GM21423 (cell line): ENCODE results near the gene FEM1C.

Experiments used
- ATAC-seq: cut with Tn5 transposase; IDR thresholded peaks from one replicate; pipeline ENCODE4 v1.9.1; 2021; ENCODE audit warnings: mild to moderate bottlenecking, moderate library complexity; ENCODE audit not compliant: unreplicated experiment

The FEM1C gene, protein sequence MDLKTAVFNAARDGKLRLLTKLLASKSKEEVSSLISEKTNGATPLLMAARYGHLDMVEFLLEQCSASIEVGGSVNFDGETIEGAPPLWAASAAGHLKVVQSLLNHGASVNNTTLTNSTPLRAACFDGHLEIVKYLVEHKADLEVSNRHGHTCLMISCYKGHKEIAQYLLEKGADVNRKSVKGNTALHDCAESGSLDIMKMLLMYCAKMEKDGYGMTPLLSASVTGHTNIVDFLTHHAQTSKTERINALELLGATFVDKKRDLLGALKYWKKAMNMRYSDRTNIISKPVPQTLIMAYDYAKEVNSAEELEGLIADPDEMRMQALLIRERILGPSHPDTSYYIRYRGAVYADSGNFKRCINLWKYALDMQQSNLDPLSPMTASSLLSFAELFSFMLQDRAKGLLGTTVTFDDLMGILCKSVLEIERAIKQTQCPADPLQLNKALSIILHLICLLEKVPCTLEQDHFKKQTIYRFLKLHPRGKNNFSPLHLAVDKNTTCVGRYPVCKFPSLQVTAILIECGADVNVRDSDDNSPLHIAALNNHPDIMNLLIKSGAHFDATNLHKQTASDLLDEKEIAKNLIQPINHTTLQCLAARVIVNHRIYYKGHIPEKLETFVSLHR

DNA sequence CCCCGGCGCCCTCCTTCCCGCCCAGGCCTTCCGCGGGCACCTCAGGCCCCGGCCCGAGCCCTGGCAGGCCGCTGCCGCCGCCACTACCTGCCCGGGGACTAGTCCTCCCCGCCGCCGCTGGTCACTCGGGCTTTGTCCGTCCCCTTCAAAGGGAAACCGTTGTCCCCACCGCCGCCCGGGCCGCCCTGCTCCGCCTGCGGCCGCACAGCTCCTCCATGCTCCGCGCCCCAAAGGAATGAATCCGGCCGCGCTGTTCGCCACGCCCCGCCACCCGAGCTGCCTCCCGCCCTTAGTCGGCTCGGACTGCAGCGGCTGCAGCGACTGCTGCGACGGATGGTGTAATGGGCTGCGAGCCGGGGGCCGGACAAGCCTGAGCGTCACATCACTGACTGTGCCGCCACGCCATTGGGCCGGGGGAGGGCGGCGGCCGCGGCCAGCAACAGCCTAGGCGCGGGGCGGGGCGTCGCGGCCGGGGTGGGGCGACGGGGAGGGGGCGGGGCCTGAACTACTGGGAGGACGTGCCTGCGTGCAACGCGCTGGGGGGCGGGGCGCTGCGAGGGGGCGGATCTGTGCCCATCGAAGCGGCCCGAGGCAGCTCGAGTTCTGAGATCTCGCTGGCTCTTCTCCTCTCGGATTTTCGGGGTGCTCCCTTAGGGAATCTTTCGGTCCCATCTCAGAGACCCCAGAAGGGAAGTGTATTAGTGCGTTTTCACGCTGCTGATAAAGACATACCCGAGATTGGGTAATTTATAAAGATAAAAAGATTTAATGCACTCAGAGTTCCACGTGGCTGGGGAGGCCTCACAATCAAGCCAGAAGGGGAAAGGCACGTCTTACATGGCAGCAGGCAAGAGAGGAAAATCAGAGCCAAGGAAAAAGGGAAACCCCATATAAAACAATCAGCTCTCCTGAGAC lies at the start of gene FEM1C:
FEM1C (minus strand) TSS at position 340 of the 915 bp plus-strand sequence. CDS start 1,282 bp downstream, outside the sequence.
- peak; percentile 96 for ATAC-seq

DNA sequence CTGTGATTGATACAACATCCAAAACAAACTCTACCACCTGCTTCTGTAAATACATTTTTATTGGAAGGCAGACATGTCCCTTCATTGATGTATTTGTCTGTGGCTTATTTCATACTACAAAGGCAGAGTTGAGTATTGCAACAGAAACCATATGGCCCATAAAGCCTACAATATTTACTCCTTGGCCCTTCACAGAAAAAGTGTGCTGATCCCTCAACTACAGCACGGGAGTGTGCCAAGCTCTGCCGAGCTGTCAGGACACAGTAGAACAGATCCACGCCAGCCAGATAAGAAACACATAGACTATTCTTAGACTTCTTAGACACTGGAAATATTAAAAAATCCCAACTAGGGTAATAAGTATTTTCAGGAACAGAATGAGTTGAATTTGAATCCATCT lies 44.5 kb upstream of the FEM1C start:
- no peak for ATAC-seq

DNA sequence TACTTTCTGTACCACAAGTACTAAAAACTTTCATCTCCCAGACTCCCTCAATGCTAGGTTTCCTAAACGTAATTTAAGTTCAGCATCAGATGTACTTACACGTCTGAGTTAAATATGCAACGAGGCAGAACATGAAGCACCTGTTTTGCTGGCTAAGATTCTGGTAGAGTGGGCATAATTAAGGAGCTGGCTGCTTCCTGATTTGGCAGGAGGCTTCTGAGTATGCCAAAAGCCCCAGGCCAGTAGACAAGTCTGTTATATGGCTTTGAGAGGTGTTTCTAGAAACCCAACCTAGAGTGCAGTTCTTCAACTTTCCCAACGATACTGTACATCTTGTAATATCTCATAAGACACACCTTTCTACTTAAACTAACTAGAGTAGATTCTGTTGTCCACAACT lies 44.1 kb upstream of the FEM1C start:
- no peak for ATAC-seq

DNA sequence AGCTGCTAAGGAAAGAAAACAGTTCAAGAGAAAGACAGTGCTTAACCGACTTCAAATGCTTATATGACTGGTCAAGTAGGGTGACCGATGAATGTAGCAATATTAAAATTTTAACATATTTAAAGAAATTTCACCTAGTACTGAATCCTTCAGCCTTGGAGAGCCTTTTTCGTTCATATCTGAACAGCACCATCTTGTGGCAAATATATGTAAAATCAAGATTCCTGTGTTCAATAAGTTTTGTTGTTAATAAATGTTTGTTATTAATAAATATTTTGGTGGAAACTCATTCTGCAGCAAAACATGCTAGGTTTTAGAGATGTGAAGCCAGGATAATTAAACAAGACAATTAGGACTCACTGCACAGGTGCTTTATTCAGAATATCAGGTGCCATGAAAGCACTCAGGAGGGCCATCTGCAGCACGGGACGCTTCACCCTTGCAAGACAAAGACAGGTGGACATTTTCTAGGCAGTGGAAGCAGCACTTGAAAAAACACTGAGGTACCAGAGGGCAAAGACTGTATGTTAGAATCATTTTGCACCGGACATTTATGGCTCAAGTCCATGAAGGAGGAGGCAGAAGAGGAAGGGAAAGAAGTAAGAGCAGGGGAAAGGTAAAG lies 42.1 kb upstream of the FEM1C start:
- ATAC-seq = no peak

DNA sequence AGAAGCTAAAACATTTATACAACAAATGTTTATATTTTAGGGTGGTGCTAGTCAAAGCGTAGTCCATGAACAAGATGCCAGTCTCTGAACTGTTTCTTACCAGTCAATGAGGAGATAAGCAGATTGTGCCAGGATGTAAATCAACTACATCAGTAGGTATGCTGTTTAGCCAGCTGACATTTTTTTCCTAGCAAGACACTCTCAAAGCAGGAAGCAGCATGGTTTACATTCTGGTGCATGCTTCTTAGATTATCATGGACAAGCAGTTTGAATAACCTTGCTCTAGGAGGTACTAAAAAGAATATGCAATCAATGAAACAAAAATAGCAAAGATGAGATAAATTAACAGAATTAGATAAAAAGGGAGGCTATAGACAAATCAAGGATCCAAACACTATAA lies 40.7 kb upstream of the FEM1C start:
- ATAC-seq = no peak

DNA sequence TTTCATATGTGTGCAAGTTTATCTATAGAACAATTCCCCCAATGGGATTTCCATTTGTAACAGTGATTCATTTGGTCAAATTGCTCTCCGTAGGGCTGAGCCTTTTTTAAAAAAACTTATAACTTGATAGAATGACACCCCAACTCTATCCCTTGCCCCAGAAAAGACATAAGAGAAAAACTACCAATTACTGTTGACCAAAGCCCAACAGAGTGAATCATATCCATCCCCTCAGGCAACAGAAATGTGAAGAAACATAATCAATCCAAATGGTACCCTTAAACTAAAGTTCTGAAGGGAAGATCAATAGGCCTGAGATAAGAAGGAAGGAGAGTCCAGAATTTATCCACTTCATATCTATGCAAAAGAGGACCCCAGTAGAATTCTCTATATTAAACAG lies 39.9 kb upstream of the FEM1C start:
- ATAC-seq = no peak

DNA sequence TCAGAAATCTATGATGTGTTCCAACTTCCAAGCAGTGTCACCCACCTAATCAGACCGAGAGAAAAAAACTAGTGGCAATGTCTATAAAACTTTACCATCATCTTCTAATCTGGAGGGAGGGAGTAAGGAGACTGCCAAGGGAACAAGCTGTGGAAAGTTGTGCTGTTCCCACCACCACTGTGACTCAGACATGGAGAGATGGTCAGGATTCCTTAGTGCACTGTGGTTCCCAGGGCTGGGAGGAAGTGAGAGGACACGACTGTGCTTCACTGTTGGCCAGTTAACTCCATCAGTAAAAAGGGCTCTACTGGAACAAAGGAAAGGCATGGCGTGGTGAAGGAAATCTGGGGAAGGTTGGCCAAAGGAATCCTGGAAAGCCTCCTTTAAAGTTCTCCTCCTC lies 38.9 kb upstream of the FEM1C start:
- no peak for ATAC-seq

DNA sequence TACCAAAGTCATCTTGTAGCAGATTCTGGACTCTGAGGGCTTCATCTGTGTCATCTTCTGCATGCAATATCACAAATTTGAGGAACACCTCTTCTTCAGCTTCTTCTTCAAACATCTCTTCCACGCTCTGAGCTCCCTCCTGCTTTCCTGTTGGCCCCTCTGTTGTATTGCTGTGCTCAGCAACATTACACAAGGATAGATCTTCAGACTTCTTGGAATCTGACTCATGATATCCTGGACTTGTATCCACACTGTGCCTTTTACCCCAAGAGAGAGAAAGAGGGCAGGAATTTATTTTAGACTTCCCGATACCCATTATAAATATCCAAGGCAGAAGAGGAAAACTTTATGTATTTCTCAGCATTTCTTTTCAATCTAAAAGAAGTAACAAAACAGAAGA lies 36.4 kb upstream of the FEM1C start:
- ATAC-seq = no peak

DNA sequence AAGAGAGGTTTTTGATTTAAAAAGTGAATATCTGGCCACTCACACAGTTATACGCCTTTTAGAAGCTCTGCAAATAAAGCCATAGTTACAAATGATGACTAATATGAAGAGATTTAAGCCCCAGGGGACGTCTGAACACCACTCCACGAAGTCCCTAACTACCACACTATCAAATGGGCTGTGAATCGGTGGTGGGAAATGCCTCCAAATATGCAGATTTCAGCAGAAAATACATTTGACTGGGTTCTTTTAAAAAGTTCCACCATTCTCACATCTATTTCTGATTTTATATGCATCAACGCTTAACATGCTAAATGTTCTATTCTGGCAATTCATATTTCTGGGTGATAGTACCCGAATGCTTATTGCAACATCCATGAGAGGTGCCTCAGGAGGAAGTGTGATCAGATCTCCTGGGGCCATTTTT lies 35.2 kb upstream of the FEM1C start:
- ATAC-seq = peak; percentile 70

DNA sequence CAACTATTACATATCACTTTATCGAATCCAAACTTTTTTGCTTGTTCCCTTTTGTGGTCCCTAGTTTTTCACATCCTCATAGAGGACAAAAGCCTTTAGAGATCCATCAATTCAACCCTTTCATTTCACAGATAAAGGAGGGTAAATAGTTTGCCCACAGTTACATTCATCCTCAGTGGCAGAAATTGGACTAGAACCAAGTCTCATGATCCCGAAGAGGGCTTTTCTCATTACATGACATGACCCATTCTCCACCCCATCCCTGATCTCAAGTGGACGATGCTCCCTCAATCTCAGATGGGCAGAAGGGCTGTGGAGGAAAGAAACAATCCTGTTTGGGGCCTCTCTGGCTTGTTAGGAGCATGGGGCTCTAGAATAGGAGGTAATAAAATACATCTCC lies 34.6 kb upstream of the FEM1C start:
- no peak for ATAC-seq

DNA sequence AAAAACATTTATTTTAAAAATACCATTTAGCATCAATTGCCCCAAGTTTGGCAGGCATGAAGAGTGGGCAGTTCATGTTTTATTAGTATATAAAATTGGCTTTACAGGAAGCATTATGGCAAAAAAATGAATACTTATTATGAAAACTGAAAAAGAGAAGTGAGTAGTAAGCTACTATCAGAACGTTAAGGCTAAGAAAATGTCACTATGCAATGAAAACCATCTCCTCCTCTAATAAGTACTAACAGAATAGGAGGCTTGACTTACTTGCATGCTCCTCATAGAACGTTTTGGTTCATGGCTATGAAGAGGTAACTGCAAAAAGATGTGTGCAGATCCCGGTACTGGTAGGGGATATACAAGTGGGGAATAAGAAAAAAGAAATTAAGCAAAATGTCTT lies 34.1 kb upstream of the FEM1C start:
- peak; percentile 50 for ATAC-seq

DNA sequence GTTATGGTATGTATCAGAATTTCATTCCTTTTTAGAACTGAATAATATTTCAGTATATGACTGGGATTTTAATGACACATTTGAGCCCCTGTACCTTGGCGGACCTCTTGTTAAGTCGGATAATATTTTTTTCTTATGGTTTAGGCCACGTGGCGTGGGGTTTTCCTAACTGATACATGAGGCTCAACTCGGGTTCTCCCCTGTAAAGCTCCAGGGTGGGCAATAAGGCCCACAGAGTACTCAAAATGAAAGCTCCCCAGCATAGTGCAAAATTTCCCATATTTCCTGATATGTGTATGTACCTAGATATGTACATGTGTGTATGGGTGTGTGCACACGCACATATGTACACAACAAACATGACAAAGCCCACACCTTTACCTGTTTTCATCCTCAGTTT lies 33.2 kb upstream of the FEM1C start:
- no peak for ATAC-seq

DNA sequence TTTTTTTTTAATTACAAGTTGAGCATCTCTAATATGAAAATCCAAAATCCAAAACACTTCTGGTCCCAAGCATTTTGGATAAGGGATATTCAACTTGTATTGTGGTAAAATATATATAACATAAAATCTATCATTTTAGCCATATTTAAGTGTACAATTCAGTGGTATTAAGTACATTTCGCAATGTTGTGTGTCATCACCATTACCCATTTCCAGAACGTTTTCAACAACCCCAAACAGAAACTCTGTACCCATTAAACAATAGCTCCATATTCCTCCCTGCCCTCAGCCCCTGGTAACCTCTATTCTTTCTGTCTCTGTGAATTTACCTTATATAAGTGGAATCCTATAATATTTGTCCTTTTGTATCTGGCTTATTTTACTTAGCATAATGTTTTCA lies 32.8 kb upstream of the FEM1C start:
- ATAC-seq = no peak

DNA sequence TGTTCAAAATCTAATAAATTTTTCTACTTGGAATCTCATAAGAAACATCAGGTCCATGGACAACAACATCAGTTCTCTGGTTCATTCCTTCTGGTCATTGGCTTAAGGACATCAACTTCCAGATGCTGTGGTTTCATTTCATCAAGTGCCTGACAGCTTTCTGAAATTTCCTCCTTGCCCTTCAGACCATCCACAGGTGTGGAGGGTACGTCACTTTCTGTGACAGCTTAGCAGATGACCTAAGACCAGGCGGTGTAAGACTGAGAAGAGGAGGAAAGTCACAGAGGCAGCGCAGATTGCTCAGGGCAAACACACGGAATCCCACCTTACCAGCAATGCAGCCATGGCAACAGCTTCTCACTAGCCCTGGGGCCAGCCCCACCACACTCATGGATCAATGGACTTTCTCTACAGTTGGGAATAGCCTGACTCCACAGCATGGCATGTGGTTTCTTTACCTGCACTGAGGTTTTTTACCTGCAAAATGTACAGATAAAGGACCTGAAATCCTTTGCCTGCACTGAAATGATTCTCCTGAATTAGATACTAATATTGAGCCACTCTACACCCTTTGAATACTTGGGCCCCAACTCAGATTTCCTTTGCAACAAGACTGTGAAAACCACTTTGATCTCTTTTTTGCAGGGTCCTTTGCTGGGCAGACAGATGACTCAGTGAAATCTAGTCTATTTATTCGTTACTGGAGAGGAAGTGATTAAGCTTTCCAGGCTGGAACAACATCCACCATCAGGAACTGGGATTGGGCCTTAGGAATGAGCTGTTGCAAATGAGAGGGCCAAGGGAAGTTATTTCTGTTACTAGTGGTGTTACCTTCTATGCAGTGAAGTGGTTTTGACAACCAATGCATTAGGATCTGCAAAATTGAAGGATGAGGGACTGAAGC lies 30.8 kb upstream of the FEM1C start:
- no peak for ATAC-seq

DNA sequence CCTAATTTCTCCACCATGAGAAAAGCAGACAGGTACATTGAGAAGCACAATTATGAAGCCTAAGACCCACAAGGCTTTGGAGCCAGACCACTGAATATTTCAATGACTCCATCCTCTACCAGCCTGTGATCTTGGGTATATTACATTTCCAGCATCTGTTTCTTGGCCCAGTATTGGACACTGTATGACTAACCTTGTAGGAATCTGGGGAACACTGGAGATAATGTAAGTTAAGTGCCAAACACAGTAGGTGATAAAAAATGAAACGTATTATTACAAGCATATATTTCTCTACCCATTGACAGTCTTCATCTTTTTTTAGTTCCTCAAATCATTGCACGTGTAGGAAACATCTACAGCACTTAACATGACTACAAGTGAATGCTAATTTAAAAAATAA lies 28.6 kb upstream of the FEM1C start:
- no peak for ATAC-seq

DNA sequence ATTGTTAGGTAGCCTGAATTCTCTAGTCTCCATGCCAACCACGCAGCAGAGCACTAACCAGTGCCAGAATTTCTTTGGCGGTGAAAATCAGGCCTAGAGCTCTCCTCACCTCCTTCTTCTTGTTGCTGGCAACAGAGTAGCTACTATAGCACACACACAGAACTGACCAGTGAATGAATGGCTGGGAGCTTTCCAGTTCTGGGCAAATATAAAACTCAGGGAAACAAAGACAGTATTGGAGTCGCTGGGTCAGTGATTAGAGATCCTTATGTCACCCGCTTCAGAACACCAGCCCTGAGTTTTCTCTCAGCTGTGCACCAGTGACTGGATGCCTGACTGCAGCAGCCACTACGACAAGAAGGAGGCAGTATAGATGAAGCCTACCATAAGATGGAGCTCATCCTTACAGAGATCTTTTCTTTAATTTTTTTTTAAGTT lies 26.9 kb upstream of the FEM1C start:
- no peak for ATAC-seq

DNA sequence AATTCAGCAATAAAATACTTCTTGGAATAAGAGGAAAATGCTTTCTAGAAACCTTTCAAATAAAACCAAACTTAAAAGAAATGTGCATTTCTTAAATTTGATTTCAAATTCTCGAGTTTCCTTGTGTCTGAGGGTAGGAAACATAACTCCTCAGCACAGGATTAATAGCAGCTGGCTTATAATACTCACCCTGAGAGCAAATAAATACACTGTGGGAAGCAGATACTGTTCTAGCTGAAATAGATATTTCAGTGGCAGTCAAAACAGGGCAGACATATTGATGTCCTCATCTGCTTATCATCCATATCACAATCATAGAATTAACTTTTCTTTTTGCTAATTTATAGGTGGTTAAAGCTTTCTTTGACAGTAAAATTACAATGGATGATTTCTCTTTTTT lies 24.1 kb upstream of the FEM1C start:
- no peak for ATAC-seq

DNA sequence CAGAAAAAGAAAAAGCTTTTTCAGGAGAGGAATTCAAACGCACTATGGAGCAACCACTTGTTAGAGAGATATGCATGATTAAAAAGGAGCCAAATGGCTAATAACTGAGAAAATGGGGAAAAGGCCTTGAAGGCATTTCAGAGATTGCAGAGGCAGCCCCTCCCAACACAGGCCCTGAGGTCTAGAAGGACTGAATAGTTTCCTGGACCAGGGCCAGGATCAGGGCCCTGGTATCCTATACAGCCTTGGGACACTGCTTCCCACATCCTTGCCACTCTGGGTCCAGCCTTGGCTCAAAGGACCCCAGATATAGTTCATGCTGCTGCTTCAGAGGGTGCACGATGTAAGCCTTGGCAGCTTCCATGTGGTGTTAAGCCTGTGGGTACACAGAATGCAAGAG lies 20.7 kb upstream of the FEM1C start:
- no peak for ATAC-seq

DNA sequence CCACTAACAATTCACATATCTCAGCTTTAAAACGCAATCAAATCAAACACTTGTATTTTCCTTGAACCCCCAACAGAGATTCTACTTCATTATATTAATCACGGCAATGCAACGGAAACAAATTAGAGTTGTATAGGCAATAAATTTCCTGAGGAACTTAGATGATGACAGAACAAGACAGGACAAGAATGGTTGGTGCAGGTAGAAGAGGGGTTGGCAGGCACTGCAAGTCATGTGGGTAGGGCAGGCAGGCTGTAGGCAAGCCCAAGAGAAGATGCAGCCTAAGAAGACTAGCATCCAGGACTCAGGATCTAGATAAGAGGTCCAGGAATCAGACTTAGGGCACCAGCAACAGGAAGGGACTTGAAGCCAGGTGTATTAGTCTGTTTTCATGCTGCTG lies 16.6 kb upstream of the FEM1C start:
- ATAC-seq = no peak

DNA sequence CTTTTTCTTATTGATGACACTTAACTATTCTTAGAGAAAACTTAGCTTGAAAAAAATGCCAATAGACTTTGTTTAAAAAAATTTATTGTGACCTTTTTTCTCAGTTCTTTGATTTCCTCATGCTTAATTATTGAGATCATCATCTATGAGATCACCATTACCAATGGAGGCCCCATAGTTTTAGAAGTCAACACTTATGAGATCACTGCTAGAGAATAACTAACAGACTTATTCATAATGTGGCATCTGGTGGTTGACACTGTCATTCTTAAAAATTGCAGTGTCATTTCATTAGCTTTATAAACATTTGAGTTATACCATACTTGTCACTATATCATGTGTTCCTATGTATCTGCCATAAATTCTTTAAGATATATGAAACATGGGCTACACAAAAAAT lies 14.9 kb upstream of the FEM1C start:
- ATAC-seq = no peak
